IPS-15b (cell line): ENCODE data around the gene EFCAB13.

Experiments
- H3K27me3 ChIP-seq: one replicate; pipeline ENCODE4 v1.6.1; 2013; ENCODE audit warnings: low read length; ENCODE audit not compliant: control insufficient read depth, insufficient read depth
- H3K36me3 ChIP-seq: one replicate; pipeline ENCODE4 v1.6.1; 2013; ENCODE audit warnings: low read length; ENCODE audit not compliant: control insufficient read depth, insufficient read depth
- H3K4me1 ChIP-seq: one replicate; pipeline ENCODE4 v1.6.1; 2013; ENCODE audit warnings: mild to moderate bottlenecking, low read length; ENCODE audit not compliant: control insufficient read depth, insufficient read depth
- H3K4me3 ChIP-seq: one replicate; pipeline ENCODE4 v1.5.1; 2013; ENCODE audit warnings: low read depth, low read length
- H3K9ac ChIP-seq: one replicate; pipeline ENCODE4 v1.6.1; 2013; ENCODE audit warnings: low read depth, mild to moderate bottlenecking, low read length
- H3K9me3 ChIP-seq: one replicate; pipeline ENCODE4 v1.6.1; 2013; ENCODE audit warnings: mild to moderate bottlenecking, low read length; ENCODE audit not compliant: control insufficient read depth, insufficient read depth

Gene EFCAB13

DNA sequence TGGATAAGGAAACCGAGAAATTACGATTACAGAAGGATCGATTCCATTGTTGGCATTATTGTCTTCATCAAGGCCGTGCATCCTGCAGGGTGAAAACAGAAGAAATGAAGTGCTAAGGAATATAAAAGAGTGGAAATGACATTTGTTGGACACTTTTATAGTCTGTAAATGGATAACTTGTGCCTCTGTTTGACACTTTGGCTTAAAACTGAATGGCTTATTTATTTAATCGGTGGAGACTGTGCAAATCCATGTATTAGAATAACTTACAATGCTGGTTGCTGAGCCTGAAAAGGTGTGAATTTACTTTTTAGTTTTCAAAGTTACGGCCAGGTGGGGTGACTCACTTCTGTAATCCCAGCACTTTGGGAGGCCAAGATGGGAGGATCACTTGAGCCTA is 38.8 kb upstream of the EFCAB13 start:
- Histone ChIP-seq H3K9me3 (no peaks in the 10 kb centered on the region), H3K4me1 (no peaks in the 10 kb centered on the region), H3K9ac (no peak overlapping the region), H3K27me3 (no peaks in the 10 kb centered on the region), H3K36me3 (no peaks in the 10 kb centered on the region), H3K4me3 (no peak overlapping the region)

DNA sequence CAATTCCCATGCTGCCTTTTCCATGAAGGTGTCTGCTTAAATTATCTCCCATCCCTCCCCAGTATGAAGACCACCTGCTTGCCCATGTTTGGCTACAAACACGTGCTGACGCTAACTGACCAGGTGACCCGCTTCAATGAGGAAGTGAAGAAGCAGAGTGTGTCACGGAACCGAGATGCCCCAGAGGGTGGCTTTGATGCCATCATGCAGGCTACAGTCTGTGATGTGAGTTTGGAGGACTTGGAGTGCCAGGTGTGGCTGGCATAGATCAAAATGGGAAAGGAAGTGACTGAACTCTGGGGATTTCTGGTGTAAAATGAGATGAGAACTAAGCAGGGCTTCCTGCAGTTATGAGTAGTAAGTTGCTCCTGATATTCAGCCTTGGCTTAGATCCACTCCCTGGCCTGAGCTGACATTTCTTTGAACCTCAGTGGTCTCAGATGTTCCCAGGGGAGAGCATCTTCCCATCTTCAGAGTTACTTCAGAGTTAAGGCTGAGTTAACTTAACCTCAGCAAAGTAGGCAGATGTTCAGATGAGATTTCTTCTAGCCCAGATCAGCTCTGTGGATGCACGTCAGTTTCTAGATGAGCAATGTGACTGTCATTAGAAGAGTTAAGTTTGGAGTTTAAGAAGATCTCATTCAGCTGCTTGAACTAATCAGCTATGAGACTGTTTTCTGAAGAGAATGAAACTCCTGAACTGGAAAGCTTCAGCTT is 37.4 kb upstream of the EFCAB13 start:
- no peak overlapping the region for H3K9ac ChIP-seq
- no peaks in the 10 kb centered on the region for H3K4me1 ChIP-seq
- H3K27me3 ChIP-seq, result peaks cover 4% of the 10 kb centered on the region
- no peaks in the 10 kb centered on the region for H3K9me3 ChIP-seq
- no peak overlapping the region for H3K4me3 ChIP-seq
- no peaks in the 10 kb centered on the region for H3K36me3 ChIP-seq

DNA sequence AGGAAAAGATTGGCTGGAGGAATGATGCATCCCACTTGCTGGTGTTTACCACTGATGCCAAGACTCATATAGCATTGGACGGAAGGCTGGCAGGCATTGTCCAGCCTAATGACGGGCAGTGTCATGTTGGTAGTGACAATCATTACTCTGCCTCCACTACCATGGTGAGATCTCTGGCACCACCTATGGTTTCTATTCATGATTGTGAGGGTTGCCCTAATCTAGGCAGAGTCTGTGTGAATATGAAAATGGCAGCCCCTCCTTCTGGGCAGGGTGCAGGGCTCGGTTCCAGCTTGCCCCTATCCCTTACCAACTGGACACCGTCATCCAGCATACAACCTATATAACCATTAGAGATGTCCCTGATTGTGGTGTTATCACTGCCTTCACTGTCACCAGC is 36.7 kb upstream of the EFCAB13 start:
- H3K4me1 ChIP-seq, result no peaks in the 10 kb centered on the region
- H3K9ac ChIP-seq, result no peak overlapping the region
- no peak overlapping the region for H3K4me3 ChIP-seq
- H3K36me3 ChIP-seq, result no peaks in the 10 kb centered on the region
- H3K9me3 ChIP-seq, result no peaks in the 10 kb centered on the region
- peaks cover 4% of the 10 kb centered on the region for H3K27me3 ChIP-seq

GRCh38 chr17:47287639-47288038 is 36.1 kb upstream of the EFCAB13 start:
- no peaks in the 10 kb centered on the region for H3K36me3 ChIP-seq
- H3K4me3 ChIP-seq, result no peak overlapping the region
- H3K9ac ChIP-seq, result no peak overlapping the region

GRCh38 chr17:47288531-47289116 is 35.1 kb upstream of the EFCAB13 start:
- no peak overlapping the region for H3K9ac ChIP-seq
- no peaks in the 10 kb centered on the region for H3K4me1 ChIP-seq
- no peaks in the 10 kb centered on the region for H3K36me3 ChIP-seq
- H3K9me3 ChIP-seq, result no peaks in the 10 kb centered on the region
- H3K4me3 ChIP-seq, result no peak overlapping the region
- peaks cover 4% of the 10 kb centered on the region for H3K27me3 ChIP-seq

More at GRCh38 chr17:47287639-47288038, 36.1 kb upstream of the EFCAB13 start:
- no peaks in the 10 kb centered on the region for H3K4me1 ChIP-seq
- no peaks in the 10 kb centered on the region for H3K9me3 ChIP-seq
- H3K27me3 ChIP-seq, result peaks cover 4% of the 10 kb centered on the region

- Histone ChIP-seq H3K9ac (no peak overlapping the region), H3K36me3 (no peaks in the 10 kb centered on the region), H3K9me3 (no peaks in the 10 kb centered on the region), H3K27me3 (peaks cover 4% of the 10 kb centered on the region), H3K4me3 (no peak overlapping the region), H3K4me1 (no peaks in the 10 kb centered on the region)
Observed at GRCh38 chr17:47289302-47289701, 34.5 kb upstream of the EFCAB13 start.

GRCh38 chr17:47290870-47291241 is 32.9 kb upstream of the EFCAB13 start:
- Histone ChIP-seq H3K27me3 (peaks cover 4% of the 10 kb centered on the region), H3K4me1 (no peaks in the 10 kb centered on the region), H3K9ac (no peak overlapping the region), H3K9me3 (no peaks in the 10 kb centered on the region), H3K4me3 (no peak overlapping the region), H3K36me3 (no peaks in the 10 kb centered on the region)

DNA sequence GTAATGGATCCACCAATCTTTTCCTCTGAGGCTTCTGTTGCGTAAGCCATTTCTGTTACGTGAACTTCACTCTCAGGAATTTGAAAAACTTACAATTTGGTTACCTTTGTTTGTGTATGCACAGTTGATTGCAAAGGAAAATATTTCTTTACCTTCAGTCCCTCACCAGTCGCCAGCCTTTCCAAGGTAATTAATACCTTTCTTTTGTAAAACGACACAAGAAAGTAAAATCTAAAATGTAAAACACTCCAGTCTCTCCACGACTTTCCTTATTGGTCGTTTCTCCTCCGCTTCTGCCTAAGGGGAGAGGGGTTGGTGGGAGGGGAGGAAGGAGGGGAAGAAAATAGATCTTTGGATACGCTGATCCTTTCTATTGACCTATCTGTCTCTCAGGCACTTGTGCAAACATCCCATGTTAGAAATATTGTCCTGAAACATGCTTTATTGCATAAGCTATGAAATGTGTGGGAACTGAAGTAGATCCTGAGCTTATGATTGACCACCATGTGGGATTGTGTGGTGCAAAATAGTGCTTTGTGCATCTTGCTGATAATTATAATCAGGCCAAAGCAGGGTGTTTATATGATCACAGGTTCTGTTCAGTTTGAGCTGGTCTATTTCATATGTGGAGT is 32.4 kb upstream of the EFCAB13 start:
- no peaks in the 10 kb centered on the region for H3K36me3 ChIP-seq
- H3K4me3 ChIP-seq, result no peak overlapping the region
- H3K4me1 ChIP-seq, result no peaks in the 10 kb centered on the region
- no peaks in the 10 kb centered on the region for H3K9me3 ChIP-seq
- H3K9ac ChIP-seq, result no peak overlapping the region
- peaks cover 4% of the 10 kb centered on the region for H3K27me3 ChIP-seq

DNA sequence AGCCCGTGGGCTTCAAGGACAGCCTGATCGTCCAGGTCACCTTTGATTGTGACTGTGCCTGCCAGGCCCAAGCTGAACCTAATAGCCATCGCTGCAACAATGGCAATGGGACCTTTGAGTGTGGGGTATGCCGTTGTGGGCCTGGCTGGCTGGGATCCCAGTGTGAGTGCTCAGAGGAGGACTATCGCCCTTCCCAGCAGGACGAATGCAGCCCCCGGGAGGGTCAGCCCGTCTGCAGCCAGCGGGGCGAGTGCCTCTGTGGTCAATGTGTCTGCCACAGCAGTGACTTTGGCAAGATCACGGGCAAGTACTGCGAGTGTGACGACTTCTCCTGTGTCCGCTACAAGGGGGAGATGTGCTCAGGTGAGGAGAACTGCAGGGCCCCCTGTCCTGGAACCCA is 31.5 kb upstream of the EFCAB13 start:
- H3K4me3 ChIP-seq, result no peak overlapping the region
- no peaks in the 10 kb centered on the region for H3K9me3 ChIP-seq
- no peaks in the 10 kb centered on the region for H3K36me3 ChIP-seq
- H3K27me3 ChIP-seq, result peaks cover 4% of the 10 kb centered on the region
- H3K9ac ChIP-seq, result no peak overlapping the region
- H3K4me1 ChIP-seq, result no peaks in the 10 kb centered on the region

DNA sequence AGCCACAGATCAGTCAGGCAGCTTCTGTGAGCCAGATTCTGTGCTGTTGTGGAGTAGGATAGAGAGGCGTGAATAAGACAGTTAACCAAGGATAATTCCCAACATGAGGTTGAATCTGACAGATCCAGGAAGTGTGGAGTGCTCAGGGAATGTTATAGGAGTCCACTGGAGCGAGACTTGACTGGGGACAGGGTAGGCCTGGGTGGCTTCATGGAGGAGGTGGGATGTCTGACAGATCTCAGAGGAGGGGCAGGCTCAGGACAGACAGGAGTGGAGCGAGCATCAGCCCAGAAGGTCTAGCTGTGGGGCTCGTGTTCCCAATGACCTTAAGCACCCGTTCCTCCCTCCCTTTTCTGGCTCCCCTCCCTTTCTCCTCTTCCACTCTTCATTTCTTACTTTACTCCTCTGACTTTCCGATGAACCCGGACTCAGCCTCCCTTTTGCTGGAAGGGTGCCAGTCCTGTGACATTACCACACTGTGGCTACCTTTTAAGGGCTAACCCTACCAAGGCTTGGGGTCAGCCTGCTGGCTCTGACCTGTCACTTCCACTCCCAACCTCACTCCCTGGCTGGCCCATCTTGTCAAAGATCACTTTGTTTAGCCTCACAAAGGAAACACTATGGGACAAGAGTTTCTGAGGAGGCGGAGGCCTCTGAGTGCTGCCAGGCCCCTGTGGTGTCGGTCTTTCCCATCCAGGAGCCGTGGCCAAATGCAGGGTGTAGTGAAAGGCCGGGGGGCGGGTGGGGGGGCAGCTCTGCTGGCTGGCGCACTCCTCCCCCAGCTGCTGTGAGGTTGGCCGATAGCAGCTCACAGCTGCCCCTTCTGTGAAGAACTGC is 28.5 kb upstream of the EFCAB13 start:
- Histone ChIP-seq H3K27me3 (peaks cover 4% of the 10 kb centered on the region), H3K4me3 (no peak overlapping the region), H3K4me1 (no peaks in the 10 kb centered on the region), H3K9me3 (no peaks in the 10 kb centered on the region), H3K9ac (no peak overlapping the region), H3K36me3 (no peaks in the 10 kb centered on the region)

GRCh38 chr17:47295874-47296255 is 27.9 kb upstream of the EFCAB13 start:
- H3K9me3 ChIP-seq, result no peaks in the 10 kb centered on the region
- no peaks in the 10 kb centered on the region for H3K36me3 ChIP-seq
- no peak overlapping the region for H3K9ac ChIP-seq
- H3K4me1 ChIP-seq, result no peaks in the 10 kb centered on the region
- H3K27me3 ChIP-seq, result no peaks in the 10 kb centered on the region
- H3K4me3 ChIP-seq, result no peak overlapping the region
